HepG2 (cell line): Measurements from ENCODE around the gene OR6B1.

Source experiments
- AGO2 ChIP-seq: fragments of 200-400 bp; formaldehyde crosslinking; optimal IDR thresholded peaks from 2 replicates; pipeline ENCODE3; 2017; ENCODE audit warnings: mild to moderate bottlenecking, low read depth, low read length, moderate library complexity
- CHD2 ChIP-seq: IDR thresholded peaks from 2 replicates; pipeline ENCODE4 v1.6.1; 2011; ENCODE audit warnings: low read depth, low read length, improper control_type of control experiment
- HNRNPK ChIP-seq: fragments of 200-400 bp; formaldehyde crosslinking; IDR thresholded peaks from 2 replicates; pipeline ENCODE4 v1.6.1; 2018; ENCODE audit warnings: low read length, low read depth, moderate library complexity, mild to moderate bottlenecking; ENCODE audit not compliant: poor library complexity, severe bottlenecking
- ISX ChIP-seq: sonication (generic); formaldehyde crosslinking; conservative IDR thresholded peaks from 2 replicates; pipeline ENCODE4 v1.5.0; 2020; ENCODE audit warnings: missing genetic modification reagents
- POLR2A ChIP-seq, 2 experiments: IDR thresholded peaks; 2 replicates each; pipeline ENCODE4 v1.6.1; 2011; ENCODE audit warnings: low read depth in 2 of 2, low read length in 2 of 2, mild to moderate bottlenecking in 1 of 2, moderate library complexity in 1 of 2; ENCODE audit not compliant: insufficient read depth in 1 of 2
- RARG ChIP-seq: sonication (generic); formaldehyde crosslinking; IDR thresholded peaks from 2 replicates; pipeline ENCODE4 v1.4.0; 2020; ENCODE audit warnings: low read depth, mild to moderate bottlenecking, missing genetic modification reagents
- TCF7L2 ChIP-seq: IDR thresholded peaks from 2 replicates; pipeline ENCODE4 v1.6.1; 2011; ENCODE audit warnings: mild to moderate bottlenecking, low read depth, low read length, moderate library complexity
- XBP1 ChIP-seq: sonication (generic); formaldehyde crosslinking; IDR thresholded peaks from 2 replicates; pipeline ENCODE4 v1.5.0; 2020; ENCODE audit warnings: missing genetic modification reagents
- ZFP36 ChIP-seq: fragments of 150-350 bp; IDR thresholded peaks from 2 replicates; pipeline ENCODE4 v1.6.1; 2018; ENCODE audit warnings: borderline replicate concordance, low read length, low read depth; ENCODE audit not compliant: partially characterized antibody
- ZNF563 ChIP-seq: sonication (generic); formaldehyde crosslinking; IDR thresholded peaks from 2 replicates; pipeline ENCODE4 v1.8.0; 2022; ENCODE audit warnings: mild to moderate bottlenecking, moderate library complexity, missing genetic modification reagents
- ZNF598 ChIP-seq: sonication (generic); formaldehyde crosslinking; IDR thresholded peaks from 2 replicates; pipeline ENCODE4 v1.5.1; 2020; ENCODE audit warnings: mild to moderate bottlenecking, missing genetic modification reagents, borderline replicate concordance
- ZSCAN20 ChIP-seq: sonication (generic); formaldehyde crosslinking; IDR thresholded peaks from 2 replicates; pipeline ENCODE4 v1.4.0; 2020; ENCODE audit warnings: missing genetic modification reagents, mild to moderate bottlenecking, borderline replicate concordance
- TF ChIP-seq, protein P1 (sequence below): sonication (generic); formaldehyde crosslinking; IDR thresholded peaks from 2 replicates; pipeline ENCODE4 v1.4.0; 2020; ENCODE audit warnings: missing genetic modification reagents
- TF ChIP-seq, protein P2 (sequence below): sonication (generic); formaldehyde crosslinking; conservative IDR thresholded peaks from 2 replicates; pipeline ENCODE4 v1.8.0; 2022; ENCODE audit warnings: missing genetic modification reagents

DNA sequence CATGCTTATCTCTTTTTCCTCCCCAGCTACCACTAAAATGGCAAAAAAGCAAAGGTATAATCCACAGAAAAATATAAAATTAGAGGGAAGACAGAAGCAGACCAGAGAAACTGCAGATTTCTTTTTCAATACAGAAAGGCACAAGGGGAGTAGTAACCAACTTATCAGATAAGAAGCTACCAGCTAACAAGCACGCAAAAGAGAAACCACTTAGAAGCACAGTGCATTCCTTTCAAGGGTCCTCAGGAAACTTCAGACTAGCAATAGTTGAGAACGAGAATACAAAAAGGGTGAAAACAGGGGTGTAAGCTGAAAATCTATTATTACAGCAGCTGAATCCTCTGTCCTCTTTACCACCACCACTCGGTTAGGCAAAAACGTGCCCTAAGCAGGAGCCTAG lies 38.8 kb downstream of the OR6B1 start:
- TF ChIP-seq ISX (CRISPR knock-in tag) (no peak), ZNF563 (CRISPR knock-in tag) (no peak), ZSCAN20 (CRISPR knock-in tag) (no peak), AGO2 (no peak), ZNF598 (CRISPR knock-in tag) (no peak), RARG (CRISPR knock-in tag) (no peak), HNRNPK (no peak), CHD2 (no peak), XBP1 (CRISPR knock-in tag) (no peak), TCF7L2 (no peak), ZFP36 (no peak), POLR2A (IDR thresholded peaks at IDR 0.05; ENCODE audit: insufficient read depth in 1 of 2, low read depth in 2 of 2, low read length in 2 of 2) (no peak)
- TF ChIP-seq, protein P1, sequence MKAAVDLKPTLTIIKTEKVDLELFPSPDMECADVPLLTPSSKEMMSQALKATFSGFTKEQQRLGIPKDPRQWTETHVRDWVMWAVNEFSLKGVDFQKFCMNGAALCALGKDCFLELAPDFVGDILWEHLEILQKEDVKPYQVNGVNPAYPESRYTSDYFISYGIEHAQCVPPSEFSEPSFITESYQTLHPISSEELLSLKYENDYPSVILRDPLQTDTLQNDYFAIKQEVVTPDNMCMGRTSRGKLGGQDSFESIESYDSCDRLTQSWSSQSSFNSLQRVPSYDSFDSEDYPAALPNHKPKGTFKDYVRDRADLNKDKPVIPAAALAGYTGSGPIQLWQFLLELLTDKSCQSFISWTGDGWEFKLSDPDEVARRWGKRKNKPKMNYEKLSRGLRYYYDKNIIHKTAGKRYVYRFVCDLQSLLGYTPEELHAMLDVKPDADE (CRISPR knock-in tag), result no peak
- TF ChIP-seq, protein P2, sequence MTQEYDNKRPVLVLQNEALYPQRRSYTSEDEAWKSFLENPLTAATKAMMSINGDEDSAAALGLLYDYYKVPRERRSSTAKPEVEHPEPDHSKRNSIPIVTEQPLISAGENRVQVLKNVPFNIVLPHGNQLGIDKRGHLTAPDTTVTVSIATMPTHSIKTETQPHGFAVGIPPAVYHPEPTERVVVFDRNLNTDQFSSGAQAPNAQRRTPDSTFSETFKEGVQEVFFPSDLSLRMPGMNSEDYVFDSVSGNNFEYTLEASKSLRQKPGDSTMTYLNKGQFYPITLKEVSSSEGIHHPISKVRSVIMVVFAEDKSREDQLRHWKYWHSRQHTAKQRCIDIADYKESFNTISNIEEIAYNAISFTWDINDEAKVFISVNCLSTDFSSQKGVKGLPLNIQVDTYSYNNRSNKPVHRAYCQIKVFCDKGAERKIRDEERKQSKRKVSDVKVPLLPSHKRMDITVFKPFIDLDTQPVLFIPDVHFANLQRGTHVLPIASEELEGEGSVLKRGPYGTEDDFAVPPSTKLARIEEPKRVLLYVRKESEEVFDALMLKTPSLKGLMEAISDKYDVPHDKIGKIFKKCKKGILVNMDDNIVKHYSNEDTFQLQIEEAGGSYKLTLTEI (CRISPR knock-in tag), result no peak
